Limb (tissue), 2 donors: Measurements from ENCODE around the gene DDX6.

Experiments
- DNase-seq, 2 donors: peaks; one replicate each; pipeline ENCODE4 v3.0.0-alpha.2; 2016; ENCODE audit errors: extremely low spot score in 2 of 2

The DDX6 gene

DNA sequence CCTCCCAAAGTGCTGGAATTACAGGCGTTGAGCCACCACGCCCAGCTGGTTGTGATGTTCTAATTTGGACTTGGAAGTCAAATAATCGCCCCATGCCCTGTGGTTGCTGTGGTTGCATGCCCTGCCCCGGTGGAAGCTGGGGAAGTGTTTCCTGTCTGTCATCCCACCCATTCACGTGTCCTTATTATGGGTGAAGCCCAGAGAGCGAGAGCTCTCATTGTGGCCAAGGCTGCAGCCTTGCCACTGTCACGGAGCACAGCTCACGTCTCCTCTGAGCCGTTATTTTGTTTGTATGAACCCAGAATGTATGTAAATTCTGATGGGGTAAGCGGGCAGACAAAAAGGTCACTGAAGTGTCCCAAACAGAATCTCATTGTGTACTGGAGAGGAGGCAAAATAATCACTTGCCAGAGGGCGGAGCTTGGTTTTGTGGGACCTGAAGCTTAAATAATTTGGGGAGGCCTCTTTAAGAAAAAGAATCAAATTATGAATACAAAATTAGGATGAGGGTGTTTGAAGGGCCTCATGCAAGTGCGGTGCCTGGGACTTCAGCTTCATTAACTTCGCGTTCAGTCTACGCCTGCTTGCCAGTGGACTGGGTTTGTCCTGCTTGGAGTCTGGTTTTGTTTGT is 85.7 kb downstream of the DDX6 start:
- DNase-seq = no peak

- DNase-seq = no peak
These were observed 87.3 kb downstream of the DDX6 start for GRCh38 chr11:118703563-118704106.

DNA sequence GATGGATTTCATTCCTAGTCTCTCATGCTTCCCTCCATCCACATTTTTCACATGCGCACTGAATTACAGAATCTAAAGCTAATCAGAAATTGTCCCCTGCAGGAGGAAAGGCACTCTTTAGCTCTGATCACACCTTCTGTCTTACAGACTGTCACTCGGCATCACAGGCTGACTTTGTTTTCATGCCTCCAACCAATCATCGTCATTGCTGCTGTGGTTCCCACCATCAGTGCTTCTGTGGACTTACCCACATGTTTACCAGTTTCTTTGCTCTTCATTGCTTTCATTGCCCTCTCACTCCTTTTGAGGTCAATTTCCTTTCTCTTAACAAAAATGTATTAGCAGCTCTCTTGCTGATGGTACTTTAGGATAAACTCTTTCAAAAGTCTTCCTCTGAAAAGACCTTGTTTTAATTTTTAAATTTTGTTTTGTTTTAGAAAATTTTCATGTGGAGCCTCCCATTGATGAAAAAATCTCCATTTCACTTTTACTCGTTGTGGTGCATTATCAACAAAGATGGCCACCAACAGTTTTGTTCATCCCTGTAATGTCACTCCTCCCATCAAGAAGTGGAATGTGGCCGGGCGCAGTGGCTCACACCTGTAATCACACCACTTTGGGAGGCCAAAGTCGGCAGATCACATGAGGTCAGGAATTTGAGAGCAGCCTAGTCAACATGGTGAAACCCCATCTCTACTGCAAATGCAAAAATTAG is 91.3 kb downstream of the DDX6 start:
- DNase-seq = no peak
